Upper lobe of right lung (tissue), 1 donor: ENCODE results near the gene DUOXA1. TPM values are rescaled to one million over a fixed set of nuclear protein-coding genes. Genes with fewer than 3 reads are reported as not detected.
A peak's percentile ranks its signal among the peaks of the same experiment; 100 is the strongest.

ENCODE experiments used
- ATAC-seq: fragments of 200-7000 bp; cut with Tn5 transposase; one replicate; pipeline ENCODE4 v1.9.1; 2020; ENCODE audit warnings: mild to moderate bottlenecking, moderate library complexity
- DNase-seq: peaks from one replicate; pipeline ENCODE4 v3.0.0-alpha.2; 2020
- H3K27ac ChIP-seq: fragments of 200-600 bp; one replicate; pipeline ENCODE4 v1.8.0; 2022
- H3K27me3 ChIP-seq: fragments of 200-600 bp; one replicate; pipeline ENCODE4 v1.8.0; 2022; ENCODE audit warnings: mild to moderate bottlenecking
- H3K36me3 ChIP-seq: fragments of 200-600 bp; one replicate; pipeline ENCODE4 v1.8.0; 2022
- H3K4me1 ChIP-seq: fragments of 200-600 bp; one replicate; pipeline ENCODE4 v1.8.0; 2022
- H3K4me3 ChIP-seq: fragments of 200-600 bp; one replicate; pipeline ENCODE4 v1.8.0; 2022; ENCODE audit warnings: mild to moderate bottlenecking
- H3K9me3 ChIP-seq: fragments of 200-600 bp; one replicate; pipeline ENCODE4 v1.8.0; 2022
- CTCF ChIP-seq: fragments of 200-600 bp; IDR thresholded peaks from one replicate; pipeline ENCODE4 v1.8.0; 2022; ENCODE audit warnings: antibody characterized with exemption
- intact Hi-C: fragments of 100-400 bp; cut with DNase I; formaldehyde crosslinking; loops from one replicate; pipeline ENCODE4 v1.11.0; 2022
- total RNA-seq: library from RNA; stranded (reverse); fragmentation: NEBNext Ultra II Directional; extraction: Animal tissue kit (Norgen Biotek cat#: 25700); gene quantifications from one replicate; pipeline ENCODE4 v1.2.1, GENCODE V29; 2021
- donor health status: DM: no; HTN: yes; CAD: no; lungs with severe emphysema.

DUOXA1 gene
- total RNA-seq, 1 donor from 2014 or later = 138 TPM

GRCh38 chr15:45121020-45121419 lies 8.7 kb downstream of the DUOXA1 start:
- Histone ChIP-seq H3K27me3 (peaks cover 28% of the 10 kb centered on the region), H3K4me1 (peaks cover 21% of the 10 kb centered on the region), H3K4me3 (no peak overlapping the region), H3K27ac (no peak overlapping the region), H3K9me3 (no peaks in the 10 kb centered on the region), H3K36me3 (no peaks in the 10 kb centered on the region)
- no peak for DNase-seq
- no peak for ATAC-seq
- intact Hi-C loops = no loop called here
- TF ChIP-seq CTCF = no peak

- Histone ChIP-seq H3K36me3 (no peaks in the 10 kb centered on the region), H3K27ac (no peak overlapping the region), H3K4me3 (no peak overlapping the region), H3K27me3 (peaks cover 34% of the 10 kb centered on the region), H3K9me3 (no peaks in the 10 kb centered on the region), H3K4me1 (peaks cover 21% of the 10 kb centered on the region)
- TF ChIP-seq CTCF = no peak
- ATAC-seq = no peak
- intact Hi-C loops = no loop called here
- DNase-seq = peak; percentile 52
Measured at GRCh38 chr15:45120081-45120972, 9.4 kb downstream of the DUOXA1 start.

GRCh38 chr15:45118996-45119395 lies 10.7 kb downstream of the DUOXA1 start:
- H3K36me3 ChIP-seq = no peaks in the 10 kb centered on the region
- H3K27me3 ChIP-seq = peaks cover 42% of the 10 kb centered on the region
- peak; percentile 38 for DNase-seq
- no peaks in the 10 kb centered on the region for H3K9me3 ChIP-seq
- intact Hi-C loops = no loop called here
- peaks cover 21% of the 10 kb centered on the region for H3K4me1 ChIP-seq
- no peak overlapping the region for H3K27ac ChIP-seq
- no peak for TF ChIP-seq CTCF
- H3K4me3 ChIP-seq = no peak overlapping the region
- ATAC-seq = no peak

- Histone ChIP-seq H3K4me1 (peaks cover 17% of the 10 kb centered on the region), H3K9me3 (no peaks in the 10 kb centered on the region), H3K36me3 (no peaks in the 10 kb centered on the region), H3K4me3 (peak overlapping the region; percentile 23), H3K27me3 (peaks cover 47% of the 10 kb centered on the region), H3K27ac (no peak overlapping the region)
- ATAC-seq = peak; percentile 92
- intact Hi-C loops = no loop called here
- peak; percentile 98 for TF ChIP-seq CTCF
- DNase-seq = peak; percentile 85
Measured at GRCh38 chr15:45118131-45118588, 11.5 kb downstream of the DUOXA1 start.

GRCh38 chr15:45117308-45118130 lies 12.2 kb downstream of the DUOXA1 start:
- TF ChIP-seq CTCF = no peak
- intact Hi-C loops = no loop called here
- Histone ChIP-seq H3K36me3 (no peaks in the 10 kb centered on the region), H3K27me3 (peaks cover 53% of the 10 kb centered on the region), H3K27ac (no peak overlapping the region), H3K4me3 (peak overlapping the region; percentile 23), H3K9me3 (no peaks in the 10 kb centered on the region), H3K4me1 (peaks cover 22% of the 10 kb centered on the region)
- peak; percentile 56 for DNase-seq
- ATAC-seq = no peak
